GM12865 (cell line): Measurements from ENCODE around the gene SP2.

Experiments
- DNase-seq: peaks from one replicate; pipeline ENCODE4 v3.0.0; 2010; ENCODE audit warnings: low read depth
- H3K4me3 ChIP-seq: 2 replicates; pipeline ENCODE4 v1.5.1; 2011; ENCODE audit warnings: mild to moderate bottlenecking, low read depth, low read length, control low read depth
- CTCF ChIP-seq: IDR thresholded peaks from 2 replicates; pipeline ENCODE4 v1.5.1; 2011; ENCODE audit warnings: low read length, control low read depth, low read depth, inconsistent platforms; ENCODE audit not compliant: insufficient read depth; ENCODE audit errors: missing control alignments

SP2 gene

GRCh38 chr17:47851764-47852112 lies 44.3 kb upstream of the SP2 start:
- no peak overlapping the region for H3K4me3 ChIP-seq
- DNase-seq = no peak
- TF ChIP-seq CTCF = no peak

- no peak for TF ChIP-seq CTCF
- no peak for DNase-seq
- no peak overlapping the region for H3K4me3 ChIP-seq
These were observed 43.7 kb upstream of the SP2 start for GRCh38 chr17:47852113-47852949.

- no peak for DNase-seq
- H3K4me3 ChIP-seq = no peak overlapping the region
- no peak for TF ChIP-seq CTCF
These were observed 42.4 kb upstream of the SP2 start for GRCh38 chr17:47853616-47854015.

- H3K4me3 ChIP-seq = no peak overlapping the region
- DNase-seq = no peak
- no peak for TF ChIP-seq CTCF
These were observed 40.3 kb upstream of the SP2 start for GRCh38 chr17:47855737-47856136.

- no peak for DNase-seq
- H3K4me3 ChIP-seq = no peak overlapping the region
- TF ChIP-seq CTCF = no peak
These were observed 39.2 kb upstream of the SP2 start for GRCh38 chr17:47856830-47857229.

GRCh38 chr17:47857551-47858455 lies 38.2 kb upstream of the SP2 start:
- no peak for TF ChIP-seq CTCF
- no peak for DNase-seq
- no peak overlapping the region for H3K4me3 ChIP-seq

GRCh38 chr17:47860386-47860785 lies 35.6 kb upstream of the SP2 start:
- DNase-seq = no peak
- no peak for TF ChIP-seq CTCF
- H3K4me3 ChIP-seq = no peak overlapping the region
